ENCODE data around the gene CHCHD6. TPM values are rescaled to one million over a fixed set of nuclear protein-coding genes. Genes with fewer than 3 reads are reported as not detected.

The CHCHD6 gene
- total RNA-seq, 1 donor from 2014 or later, result 17.2 TPM

GRCh38 chr3:126657901-126658300 lies 46.1 kb upstream of the CHCHD6 start:
- peaks cover 3% of the 10 kb centered on the region for H3K4me1 Mint-ChIP-seq (ENCODE audit: low read depth, unreplicated experiment)
- peaks cover 17% of the 10 kb centered on the region for H3K36me3 Mint-ChIP-seq (ENCODE audit: unreplicated experiment)
- peaks cover 5% of the 10 kb centered on the region for H3K27me3 Mint-ChIP-seq (ENCODE audit: unreplicated experiment)

GRCh38 chr3:126658584-126658983 lies 45.5 kb upstream of the CHCHD6 start:
- no peak overlapping the region for H3K27ac Mint-ChIP-seq (ENCODE audit: unreplicated experiment)
- H3K4me1 Mint-ChIP-seq (ENCODE audit: low read depth, unreplicated experiment), result peaks cover 3% of the 10 kb centered on the region
- peaks cover 5% of the 10 kb centered on the region for H3K27me3 Mint-ChIP-seq (ENCODE audit: unreplicated experiment)
- peaks cover 7% of the 10 kb centered on the region for H3K9me3 Mint-ChIP-seq (ENCODE audit: unreplicated experiment)
- no peak for TF ChIP-seq CTCF (IDR thresholded peaks at IDR 0.05; ENCODE audit: partially characterized antibody, unreplicated experiment)
- DNase-seq, result no peak
- H3K4me3 Mint-ChIP-seq (ENCODE audit: unreplicated experiment), result no peak overlapping the region
- H3K36me3 Mint-ChIP-seq (ENCODE audit: unreplicated experiment), result peaks cover 17% of the 10 kb centered on the region

More at GRCh38 chr3:126657901-126658300, 46.1 kb upstream of the CHCHD6 start:
- TF ChIP-seq CTCF (IDR thresholded peaks at IDR 0.05; ENCODE audit: partially characterized antibody, unreplicated experiment), result no peak
- H3K4me3 Mint-ChIP-seq (ENCODE audit: unreplicated experiment), result no peak overlapping the region
- H3K27ac Mint-ChIP-seq (ENCODE audit: unreplicated experiment), result no peak overlapping the region
- H3K9me3 Mint-ChIP-seq (ENCODE audit: unreplicated experiment), result peaks cover 7% of the 10 kb centered on the region
- no peak for DNase-seq

GRCh38 chr3:126659915-126660886 lies 43.8 kb upstream of the CHCHD6 start:
- H3K4me1 Mint-ChIP-seq (ENCODE audit: low read depth, unreplicated experiment), result no peaks in the 10 kb centered on the region
- H3K9me3 Mint-ChIP-seq (ENCODE audit: unreplicated experiment), result peaks cover 7% of the 10 kb centered on the region
- H3K27ac Mint-ChIP-seq (ENCODE audit: unreplicated experiment), result no peak overlapping the region
- peaks cover 10% of the 10 kb centered on the region for H3K27me3 Mint-ChIP-seq (ENCODE audit: unreplicated experiment)
- TF ChIP-seq CTCF (IDR thresholded peaks at IDR 0.05; ENCODE audit: partially characterized antibody, unreplicated experiment), result peak; percentile 13
- no peak for DNase-seq
- no peak overlapping the region for H3K4me3 Mint-ChIP-seq (ENCODE audit: unreplicated experiment)
- peaks cover 17% of the 10 kb centered on the region for H3K36me3 Mint-ChIP-seq (ENCODE audit: unreplicated experiment)

GRCh38 chr3:126661532-126662364 lies 42.3 kb upstream of the CHCHD6 start:
- no peak overlapping the region for H3K27ac Mint-ChIP-seq (ENCODE audit: unreplicated experiment)
- TF ChIP-seq CTCF (IDR thresholded peaks at IDR 0.05; ENCODE audit: partially characterized antibody, unreplicated experiment), result no peak
- no peaks in the 10 kb centered on the region for H3K4me1 Mint-ChIP-seq (ENCODE audit: low read depth, unreplicated experiment)
- H3K27me3 Mint-ChIP-seq (ENCODE audit: unreplicated experiment), result peaks cover 10% of the 10 kb centered on the region
- peaks cover 7% of the 10 kb centered on the region for H3K9me3 Mint-ChIP-seq (ENCODE audit: unreplicated experiment)
- no peak overlapping the region for H3K4me3 Mint-ChIP-seq (ENCODE audit: unreplicated experiment)
- H3K36me3 Mint-ChIP-seq (ENCODE audit: unreplicated experiment), result peaks cover 17% of the 10 kb centered on the region
- no peak for DNase-seq
